SK-N-SH treated with all-trans-retinoic acid at 6 μM for 48 hours (cell line): Measurements from ENCODE around the gene AGAP1.

Experiments used
- ATAC-seq: fragments of 200-7000 bp; cut with Tn5 transposase; 3 replicates; pipeline ENCODE4 v1.9.1; 2020; ENCODE audit warnings: mild to moderate bottlenecking, moderate library complexity
- ARNTL ChIP-seq: fragments of 450-650 bp; formaldehyde crosslinking; IDR thresholded peaks from 2 replicates; pipeline ENCODE4 v1.5.0; 2020; ENCODE audit warnings: low read depth, mild to moderate bottlenecking, moderate library complexity, borderline replicate concordance
- BACH2 ChIP-seq: fragments of 250-450 bp; sonication (Bioruptor Pico); IDR thresholded peaks from 2 replicates; pipeline ENCODE4 v1.9.0; 2021; ENCODE audit warnings: mild to moderate bottlenecking, borderline replicate concordance
- CSDC2 ChIP-seq: fragments of 250-450 bp; sonication (Bioruptor Pico); IDR thresholded peaks from 2 replicates; pipeline ENCODE4 v1.5.0; 2020; ENCODE audit warnings: mild to moderate bottlenecking, moderate library complexity
- GLIS3 ChIP-seq: fragments of 250-450 bp; sonication (Bioruptor Pico); IDR thresholded peaks from 2 replicates; pipeline ENCODE4 v1.5.0; 2020; ENCODE audit warnings: mild to moderate bottlenecking, moderate library complexity
- ISL1 ChIP-seq: fragments of 250-450 bp; sonication (Bioruptor Pico); IDR thresholded peaks from 2 replicates; pipeline ENCODE4 v2.1.2; 2022; ENCODE audit warnings: mild to moderate bottlenecking, moderate library complexity
- OSR1 ChIP-seq: fragments of 250-450 bp; sonication (Bioruptor Pico); IDR thresholded peaks from 2 replicates; pipeline ENCODE4 v1.8.0; 2022; ENCODE audit warnings: moderate library complexity, mild to moderate bottlenecking, inconsistent platforms
- RARB ChIP-seq: fragments of 250-450 bp; sonication (Bioruptor Pico); IDR thresholded peaks from 2 replicates; pipeline ENCODE4 v1.8.0; 2021; ENCODE audit warnings: mild to moderate bottlenecking, moderate library complexity
- SNAI2 ChIP-seq: fragments of 250-450 bp; sonication (Bioruptor Pico); IDR thresholded peaks from 2 replicates; pipeline ENCODE4 v1.5.0; 2020; ENCODE audit warnings: mild to moderate bottlenecking, moderate library complexity
- TCF4 ChIP-seq: fragments of 250-450 bp; sonication (Bioruptor Pico); IDR thresholded peaks from 2 replicates; pipeline ENCODE4 v1.8.0; 2021; ENCODE audit warnings: mild to moderate bottlenecking, moderate library complexity, borderline replicate concordance
- TOX ChIP-seq: fragments of 250-450 bp; sonication (Bioruptor Pico); IDR thresholded peaks from 2 replicates; pipeline ENCODE4 v1.8.0; 2021; ENCODE audit warnings: mild to moderate bottlenecking, moderate library complexity, borderline replicate concordance
- ZFP3 ChIP-seq: fragments of 250-450 bp; sonication (Bioruptor Pico); IDR thresholded peaks from 2 replicates; pipeline ENCODE4 v1.5.0; 2020; ENCODE audit warnings: mild to moderate bottlenecking, moderate library complexity
- ZNF8 ChIP-seq: fragments of 450-650 bp; formaldehyde crosslinking; IDR thresholded peaks from 2 replicates; pipeline ENCODE4 v1.5.0; 2020; ENCODE audit warnings: mild to moderate bottlenecking, moderate library complexity
- TF ChIP-seq, protein P1 (sequence below): fragments of 250-450 bp; sonication (Bioruptor Pico); IDR thresholded peaks from 2 replicates; pipeline ENCODE4 v1.5.0; 2020; ENCODE audit warnings: mild to moderate bottlenecking, moderate library complexity
- TF ChIP-seq, protein P2 (sequence below): fragments of 250-450 bp; sonication (Bioruptor Pico); IDR thresholded peaks from 2 replicates; pipeline ENCODE4 v1.8.0; 2020; ENCODE audit warnings: mild to moderate bottlenecking, moderate library complexity, borderline replicate concordance
- TF ChIP-seq, protein P3 (sequence below): fragments of 250-450 bp; sonication (Bioruptor Pico); IDR thresholded peaks from 2 replicates; pipeline ENCODE4 v1.5.1; 2021; ENCODE audit warnings: mild to moderate bottlenecking, moderate library complexity
- TF ChIP-seq, protein P4 (sequence below): fragments of 250-450 bp; sonication (Bioruptor Pico); IDR thresholded peaks from 2 replicates; pipeline ENCODE4 v1.5.1; 2020; ENCODE audit warnings: low read depth, mild to moderate bottlenecking, moderate library complexity
- TF ChIP-seq, protein P5 (sequence below): fragments of 250-450 bp; sonication (Bioruptor Pico); IDR thresholded peaks from 2 replicates; pipeline ENCODE4 v1.8.0; 2021; ENCODE audit warnings: low read depth, mild to moderate bottlenecking, moderate library complexity, borderline replicate concordance

The AGAP1 gene

DNA sequence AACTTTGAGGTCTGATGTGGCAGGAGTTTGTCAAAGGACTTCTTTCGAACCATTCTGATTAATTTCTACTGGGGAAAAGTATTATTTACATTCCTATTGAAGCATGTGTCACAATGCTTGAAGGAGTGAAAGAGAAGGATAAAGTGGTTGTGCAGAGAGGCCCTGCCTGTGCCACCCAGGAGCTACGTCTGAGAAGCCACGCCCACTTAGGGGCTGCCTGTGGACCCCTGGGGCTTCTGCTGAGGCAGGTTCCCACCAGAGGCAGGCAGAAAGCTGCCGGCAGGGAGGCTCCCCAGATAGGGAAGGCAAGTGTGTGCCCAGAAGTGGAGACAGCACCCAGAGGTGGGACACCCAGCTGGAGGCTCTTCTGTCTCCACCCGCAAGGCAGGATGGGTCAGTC is 627.0 kb downstream of the AGAP1 start (continued):
- TF ChIP-seq ZNF8 (CRISPR knock-in tag) (no peak), SNAI2 (CRISPR knock-in tag) (no peak)

DNA sequence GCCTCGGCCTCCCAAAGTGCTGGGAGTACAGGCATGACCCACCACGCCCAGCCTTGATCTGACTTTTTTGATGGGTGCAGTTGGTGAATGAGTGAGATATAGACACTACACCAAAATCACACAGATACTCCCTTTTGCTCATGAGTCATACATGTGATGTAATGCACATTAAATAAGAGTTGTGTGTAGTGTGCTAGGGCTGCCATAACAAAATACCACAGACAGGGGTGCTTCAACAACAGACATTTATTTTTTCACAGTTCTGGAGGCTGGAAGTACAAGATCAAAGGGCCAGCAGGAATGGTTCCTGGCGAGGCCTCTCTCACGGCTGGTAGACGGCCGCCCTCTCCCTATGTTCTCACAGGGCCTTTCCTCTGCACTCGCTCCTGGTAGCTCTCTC is 627.7 kb downstream of the AGAP1 start:
- no peak for ATAC-seq
- no peak for TF ChIP-seq ISL1 (CRISPR knock-in tag)
- TF ChIP-seq TOX, result no peak

DNA sequence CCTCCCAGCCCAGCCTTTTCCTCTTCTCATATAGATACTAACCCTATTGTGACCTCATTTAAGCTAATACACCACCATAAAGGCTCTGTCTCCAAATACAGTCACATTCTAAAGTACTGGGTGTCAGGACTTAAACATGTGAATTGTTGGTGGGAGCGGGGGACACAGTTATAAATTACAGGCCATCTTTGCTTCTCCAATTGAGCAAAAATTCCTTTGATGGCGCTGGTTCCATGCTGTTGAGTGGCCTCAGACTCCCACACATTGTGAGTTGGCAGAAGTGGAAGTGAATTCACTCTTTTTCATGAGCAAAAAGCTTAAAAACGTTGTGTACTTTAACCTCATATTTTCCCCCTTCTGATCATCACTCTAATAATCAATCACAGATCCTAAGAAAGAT is 628.4 kb downstream of the AGAP1 start:
- TF ChIP-seq SNAI2 (CRISPR knock-in tag) (no peak), RARB (no peak), CSDC2 (CRISPR knock-in tag) (no peak), ARNTL (no peak), ISL1 (CRISPR knock-in tag) (no peak), TCF4 (no peak), BACH2 (CRISPR knock-in tag) (no peak), ZFP3 (CRISPR knock-in tag) (no peak), OSR1 (no peak)
- TF ChIP-seq, protein P1, sequence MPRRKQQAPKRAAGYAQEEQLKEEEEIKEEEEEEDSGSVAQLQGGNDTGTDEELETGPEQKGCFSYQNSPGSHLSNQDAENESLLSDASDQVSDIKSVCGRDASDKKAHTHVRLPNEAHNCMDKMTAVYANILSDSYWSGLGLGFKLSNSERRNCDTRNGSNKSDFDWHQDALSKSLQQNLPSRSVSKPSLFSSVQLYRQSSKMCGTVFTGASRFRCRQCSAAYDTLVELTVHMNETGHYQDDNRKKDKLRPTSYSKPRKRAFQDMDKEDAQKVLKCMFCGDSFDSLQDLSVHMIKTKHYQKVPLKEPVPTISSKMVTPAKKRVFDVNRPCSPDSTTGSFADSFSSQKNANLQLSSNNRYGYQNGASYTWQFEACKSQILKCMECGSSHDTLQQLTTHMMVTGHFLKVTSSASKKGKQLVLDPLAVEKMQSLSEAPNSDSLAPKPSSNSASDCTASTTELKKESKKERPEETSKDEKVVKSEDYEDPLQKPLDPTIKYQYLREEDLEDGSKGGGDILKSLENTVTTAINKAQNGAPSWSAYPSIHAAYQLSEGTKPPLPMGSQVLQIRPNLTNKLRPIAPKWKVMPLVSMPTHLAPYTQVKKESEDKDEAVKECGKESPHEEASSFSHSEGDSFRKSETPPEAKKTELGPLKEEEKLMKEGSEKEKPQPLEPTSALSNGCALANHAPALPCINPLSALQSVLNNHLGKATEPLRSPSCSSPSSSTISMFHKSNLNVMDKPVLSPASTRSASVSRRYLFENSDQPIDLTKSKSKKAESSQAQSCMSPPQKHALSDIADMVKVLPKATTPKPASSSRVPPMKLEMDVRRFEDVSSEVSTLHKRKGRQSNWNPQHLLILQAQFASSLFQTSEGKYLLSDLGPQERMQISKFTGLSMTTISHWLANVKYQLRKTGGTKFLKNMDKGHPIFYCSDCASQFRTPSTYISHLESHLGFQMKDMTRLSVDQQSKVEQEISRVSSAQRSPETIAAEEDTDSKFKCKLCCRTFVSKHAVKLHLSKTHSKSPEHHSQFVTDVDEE (CRISPR knock-in tag), result no peak
- TF ChIP-seq, protein P2, sequence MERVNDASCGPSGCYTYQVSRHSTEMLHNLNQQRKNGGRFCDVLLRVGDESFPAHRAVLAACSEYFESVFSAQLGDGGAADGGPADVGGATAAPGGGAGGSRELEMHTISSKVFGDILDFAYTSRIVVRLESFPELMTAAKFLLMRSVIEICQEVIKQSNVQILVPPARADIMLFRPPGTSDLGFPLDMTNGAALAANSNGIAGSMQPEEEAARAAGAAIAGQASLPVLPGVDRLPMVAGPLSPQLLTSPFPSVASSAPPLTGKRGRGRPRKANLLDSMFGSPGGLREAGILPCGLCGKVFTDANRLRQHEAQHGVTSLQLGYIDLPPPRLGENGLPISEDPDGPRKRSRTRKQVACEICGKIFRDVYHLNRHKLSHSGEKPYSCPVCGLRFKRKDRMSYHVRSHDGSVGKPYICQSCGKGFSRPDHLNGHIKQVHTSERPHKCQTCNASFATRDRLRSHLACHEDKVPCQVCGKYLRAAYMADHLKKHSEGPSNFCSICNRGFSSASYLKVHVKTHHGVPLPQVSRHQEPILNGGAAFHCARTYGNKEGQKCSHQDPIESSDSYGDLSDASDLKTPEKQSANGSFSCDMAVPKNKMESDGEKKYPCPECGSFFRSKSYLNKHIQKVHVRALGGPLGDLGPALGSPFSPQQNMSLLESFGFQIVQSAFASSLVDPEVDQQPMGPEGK (CRISPR knock-in tag), result no peak
- no peak for ATAC-seq

DNA sequence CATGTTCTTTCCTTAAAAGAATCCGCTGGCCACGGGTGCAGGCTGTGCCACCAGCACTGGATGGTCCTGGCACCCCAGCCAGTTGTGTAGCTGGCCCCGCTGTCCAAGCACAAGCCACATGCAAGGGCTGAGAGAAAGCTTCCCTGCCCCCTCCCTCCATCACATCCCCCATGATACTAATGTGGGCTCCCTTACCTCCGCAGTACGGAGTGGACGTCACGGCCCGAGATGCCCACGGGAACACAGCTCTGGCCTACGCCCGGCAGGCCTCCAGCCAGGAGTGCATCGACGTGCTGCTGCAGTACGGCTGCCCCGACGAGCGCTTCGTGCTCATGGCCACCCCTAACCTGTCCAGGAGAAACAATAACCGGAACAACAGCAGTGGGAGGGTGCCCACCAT is 629.9 kb downstream of the AGAP1 start:
- no peak for TF ChIP-seq GLIS3 (CRISPR knock-in tag)
- no peak for ATAC-seq

DNA sequence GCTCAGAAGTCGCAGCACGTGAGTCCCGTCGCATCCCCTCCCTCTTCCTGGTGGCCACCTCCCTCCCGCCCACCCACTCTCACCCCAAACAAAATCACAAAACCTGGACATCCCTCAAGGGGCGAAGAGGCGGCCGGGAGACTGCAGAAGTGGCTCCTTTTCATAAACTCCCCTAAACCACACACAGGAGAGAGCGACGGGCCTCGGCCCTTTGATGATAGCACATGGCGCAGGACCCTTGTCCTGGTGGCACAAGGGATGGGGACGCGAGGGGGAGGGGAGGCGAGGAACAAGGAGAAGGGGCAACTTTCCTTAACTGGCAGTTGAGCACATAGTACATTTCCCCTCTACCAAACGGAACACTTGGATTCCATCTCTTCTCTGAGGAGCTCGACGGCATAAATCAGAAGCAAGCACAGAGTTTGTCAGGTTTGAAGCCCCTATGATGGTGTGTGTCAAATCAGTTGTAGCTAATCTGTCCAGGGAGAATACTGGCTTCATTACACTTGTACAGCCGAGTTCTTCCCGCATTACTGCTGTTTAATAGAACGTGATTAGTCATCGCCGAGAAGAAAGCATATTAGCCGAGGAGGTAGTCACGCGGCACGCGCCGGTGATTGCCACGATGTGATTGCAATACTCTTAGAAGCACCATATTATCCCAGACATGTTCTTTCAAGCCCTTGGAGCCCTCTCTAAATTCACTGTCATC is 630.5 kb downstream of the AGAP1 start:
- no peak for TF ChIP-seq ISL1 (CRISPR knock-in tag)
- ATAC-seq, result no peak

DNA sequence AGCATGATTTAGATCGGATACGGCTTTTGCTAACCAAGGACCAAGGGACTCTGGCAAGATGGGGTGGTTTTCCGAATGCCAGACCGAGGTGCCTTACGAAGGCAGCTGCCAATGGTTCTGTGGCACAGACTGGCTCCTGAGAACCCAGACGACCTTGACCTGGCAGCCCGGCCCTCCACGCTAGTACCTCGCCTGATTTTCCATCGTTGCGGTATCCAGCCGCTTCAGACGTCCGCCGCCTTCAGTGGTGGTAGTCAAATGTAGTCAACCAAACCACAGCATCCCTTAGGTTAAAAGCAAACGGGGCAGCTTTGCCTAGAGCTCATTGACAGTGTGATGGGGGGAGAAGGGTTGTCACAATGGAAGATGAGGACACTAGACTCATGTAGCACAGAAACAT is 631.7 kb downstream of the AGAP1 start:
- TF ChIP-seq TOX (no peak), SNAI2 (CRISPR knock-in tag) (no peak), GLIS3 (CRISPR knock-in tag) (no peak), BACH2 (CRISPR knock-in tag) (no peak)
- TF ChIP-seq, protein P3, sequence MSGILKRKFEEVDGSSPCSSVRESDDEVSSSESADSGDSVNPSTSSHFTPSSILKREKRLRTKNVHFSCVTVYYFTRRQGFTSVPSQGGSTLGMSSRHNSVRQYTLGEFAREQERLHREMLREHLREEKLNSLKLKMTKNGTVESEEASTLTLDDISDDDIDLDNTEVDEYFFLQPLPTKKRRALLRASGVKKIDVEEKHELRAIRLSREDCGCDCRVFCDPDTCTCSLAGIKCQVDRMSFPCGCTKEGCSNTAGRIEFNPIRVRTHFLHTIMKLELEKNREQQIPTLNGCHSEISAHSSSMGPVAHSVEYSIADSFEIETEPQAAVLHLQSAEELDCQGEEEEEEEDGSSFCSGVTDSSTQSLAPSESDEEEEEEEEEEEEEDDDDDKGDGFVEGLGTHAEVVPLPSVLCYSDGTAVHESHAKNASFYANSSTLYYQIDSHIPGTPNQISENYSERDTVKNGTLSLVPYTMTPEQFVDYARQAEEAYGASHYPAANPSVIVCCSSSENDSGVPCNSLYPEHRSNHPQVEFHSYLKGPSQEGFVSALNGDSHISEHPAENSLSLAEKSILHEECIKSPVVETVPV, result no peak
- TF ChIP-seq, protein P2 (CRISPR knock-in tag), result no peak
- TF ChIP-seq, protein P4, sequence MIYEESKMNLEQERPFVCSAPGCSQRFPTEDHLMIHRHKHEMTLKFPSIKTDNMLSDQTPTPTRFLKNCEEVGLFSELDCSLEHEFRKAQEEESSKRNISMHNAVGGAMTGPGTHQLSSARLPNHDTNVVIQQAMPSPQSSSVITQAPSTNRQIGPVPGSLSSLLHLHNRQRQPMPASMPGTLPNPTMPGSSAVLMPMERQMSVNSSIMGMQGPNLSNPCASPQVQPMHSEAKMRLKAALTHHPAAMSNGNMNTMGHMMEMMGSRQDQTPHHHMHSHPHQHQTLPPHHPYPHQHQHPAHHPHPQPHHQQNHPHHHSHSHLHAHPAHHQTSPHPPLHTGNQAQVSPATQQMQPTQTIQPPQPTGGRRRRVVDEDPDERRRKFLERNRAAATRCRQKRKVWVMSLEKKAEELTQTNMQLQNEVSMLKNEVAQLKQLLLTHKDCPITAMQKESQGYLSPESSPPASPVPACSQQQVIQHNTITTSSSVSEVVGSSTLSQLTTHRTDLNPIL (CRISPR knock-in tag), result no peak
- TF ChIP-seq, protein P5, sequence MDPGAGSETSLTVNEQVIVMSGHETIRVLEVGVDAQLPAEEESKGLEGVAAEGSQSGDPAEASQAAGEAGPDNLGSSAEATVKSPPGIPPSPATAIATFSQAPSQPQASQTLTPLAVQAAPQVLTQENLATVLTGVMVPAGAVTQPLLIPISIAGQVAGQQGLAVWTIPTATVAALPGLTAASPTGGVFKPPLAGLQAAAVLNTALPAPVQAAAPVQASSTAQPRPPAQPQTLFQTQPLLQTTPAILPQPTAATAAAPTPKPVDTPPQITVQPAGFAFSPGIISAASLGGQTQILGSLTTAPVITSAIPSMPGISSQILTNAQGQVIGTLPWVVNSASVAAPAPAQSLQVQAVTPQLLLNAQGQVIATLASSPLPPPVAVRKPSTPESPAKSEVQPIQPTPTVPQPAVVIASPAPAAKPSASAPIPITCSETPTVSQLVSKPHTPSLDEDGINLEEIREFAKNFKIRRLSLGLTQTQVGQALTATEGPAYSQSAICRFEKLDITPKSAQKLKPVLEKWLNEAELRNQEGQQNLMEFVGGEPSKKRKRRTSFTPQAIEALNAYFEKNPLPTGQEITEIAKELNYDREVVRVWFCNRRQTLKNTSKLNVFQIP, result no peak
- TF ChIP-seq, all 23 proteins: peak for 0
- no peak for ATAC-seq
